T-helper 2 cell treated with Interferon-gamma antibody and Interleukin-4, amounts not matched to agents 5 μg/mL and 100 μg/mL, for 36 hours (primary cell): ENCODE results near the gene PCDH11Y.
"Not testable (repeated sequence)": the region's sequence is repeated elsewhere in the genome, so short reads cannot be mapped to it uniquely, and the experiment has no call there.

Experiments used
- DNase-seq: peaks from one replicate; pipeline ENCODE4 v3.0.0; 2021; ENCODE audit warnings: low spot score
- H3K27ac Mint-ChIP-seq: one replicate; pipeline ENCODE4 v1.8.0; 2021; ENCODE audit warnings: mild to moderate bottlenecking, mixed read lengths
- H3K27me3 Mint-ChIP-seq: one replicate; pipeline ENCODE4 v1.8.0; 2021; ENCODE audit warnings: low read depth, mixed read lengths
- H3K36me3 Mint-ChIP-seq: one replicate; pipeline ENCODE4 v1.8.0; 2021; ENCODE audit warnings: low read depth, mixed read lengths
- H3K4me1 Mint-ChIP-seq: one replicate; pipeline ENCODE4 v1.8.0; 2021; ENCODE audit warnings: low read depth, mixed read lengths
- H3K4me3 Mint-ChIP-seq: one replicate; pipeline ENCODE4 v1.8.0; 2022; ENCODE audit warnings: mild to moderate bottlenecking, moderate library complexity, mixed read lengths
- H3K9me3 Mint-ChIP-seq: one replicate; pipeline ENCODE4 v1.8.0; 2021; ENCODE audit warnings: mixed read lengths

The PCDH11Y gene

GRCh38 chrY:5000057-5000456 is at the start of gene PCDH11Y:
PCDH11Y (plus strand) TSS chrY:5000296; CDS start chrY:5057100, 56,804 bp downstream.
- not testable (repeated sequence) for DNase-seq, H3K4me1 Mint-ChIP-seq, H3K27ac Mint-ChIP-seq, H3K36me3 Mint-ChIP-seq, H3K9me3 Mint-ChIP-seq, H3K4me3 Mint-ChIP-seq
- peaks cover 11% of the 10 kb centered on the region for H3K27me3 Mint-ChIP-seq

- H3K4me3 Mint-ChIP-seq = not testable (repeated sequence)
These were observed 32.2 kb upstream of the PCDH11Y start for GRCh38 chrY:4967894-4968293.

GRCh38 chrY:4991743-4992400 is 8.2 kb upstream of the PCDH11Y start:
- not testable (repeated sequence) for H3K36me3 Mint-ChIP-seq, H3K27me3 Mint-ChIP-seq, H3K4me1 Mint-ChIP-seq, H3K27ac Mint-ChIP-seq, DNase-seq, H3K4me3 Mint-ChIP-seq, H3K9me3 Mint-ChIP-seq

More at GRCh38 chrY:4967894-4968293, 32.2 kb upstream of the PCDH11Y start:
- H3K27me3 Mint-ChIP-seq, H3K9me3 Mint-ChIP-seq, H3K36me3 Mint-ChIP-seq, H3K27ac Mint-ChIP-seq, DNase-seq, H3K4me1 Mint-ChIP-seq: not testable (repeated sequence)

- not testable (repeated sequence) for H3K9me3 Mint-ChIP-seq, H3K4me1 Mint-ChIP-seq, H3K27ac Mint-ChIP-seq, H3K4me3 Mint-ChIP-seq, H3K27me3 Mint-ChIP-seq, DNase-seq, H3K36me3 Mint-ChIP-seq
These were observed 5.2 kb upstream of the PCDH11Y start for GRCh38 chrY:4994892-4995291.

GRCh38 chrY:5002476-5003184 is 2.5 kb downstream of the PCDH11Y start:
- not testable (repeated sequence) for H3K36me3 Mint-ChIP-seq, DNase-seq, H3K4me3 Mint-ChIP-seq, H3K4me1 Mint-ChIP-seq, H3K27ac Mint-ChIP-seq, H3K9me3 Mint-ChIP-seq
- H3K27me3 Mint-ChIP-seq = peaks cover 11% of the 10 kb centered on the region

- not testable (repeated sequence) for H3K27ac Mint-ChIP-seq, H3K27me3 Mint-ChIP-seq, H3K4me1 Mint-ChIP-seq, DNase-seq, H3K36me3 Mint-ChIP-seq, H3K4me3 Mint-ChIP-seq, H3K9me3 Mint-ChIP-seq
These were observed 39.0 kb downstream of the PCDH11Y start for GRCh38 chrY:5038972-5039523.

GRCh38 chrY:5083017-5083416 is 82.9 kb downstream of the PCDH11Y start:
- not testable (repeated sequence) for H3K4me1 Mint-ChIP-seq, H3K36me3 Mint-ChIP-seq, DNase-seq, H3K27me3 Mint-ChIP-seq, H3K4me3 Mint-ChIP-seq, H3K27ac Mint-ChIP-seq, H3K9me3 Mint-ChIP-seq

GRCh38 chrY:5182998-5183397 is 182.9 kb downstream of the PCDH11Y start:
- not testable (repeated sequence) for H3K27ac Mint-ChIP-seq, H3K4me3 Mint-ChIP-seq, H3K4me1 Mint-ChIP-seq, DNase-seq, H3K36me3 Mint-ChIP-seq, H3K9me3 Mint-ChIP-seq, H3K27me3 Mint-ChIP-seq

- not testable (repeated sequence) for H3K9me3 Mint-ChIP-seq, H3K27ac Mint-ChIP-seq, H3K27me3 Mint-ChIP-seq, H3K36me3 Mint-ChIP-seq, DNase-seq, H3K4me3 Mint-ChIP-seq, H3K4me1 Mint-ChIP-seq
These were observed 215.0 kb downstream of the PCDH11Y start for GRCh38 chrY:5215116-5215515.

GRCh38 chrY:5324931-5325330 is 324.8 kb downstream of the PCDH11Y start:
- H3K4me1 Mint-ChIP-seq, H3K27ac Mint-ChIP-seq, DNase-seq, H3K36me3 Mint-ChIP-seq, H3K4me3 Mint-ChIP-seq, H3K27me3 Mint-ChIP-seq: not testable (repeated sequence)
- H3K9me3 Mint-ChIP-seq = peaks cover 17% of the 10 kb centered on the region

- H3K4me1 Mint-ChIP-seq, H3K27ac Mint-ChIP-seq, H3K27me3 Mint-ChIP-seq, H3K4me3 Mint-ChIP-seq, H3K36me3 Mint-ChIP-seq, DNase-seq, H3K9me3 Mint-ChIP-seq: not testable (repeated sequence)
These were observed 342.1 kb downstream of the PCDH11Y start for GRCh38 chrY:5342220-5342619.

GRCh38 chrY:5543705-5544104 is 543.6 kb downstream of the PCDH11Y start:
- H3K36me3 Mint-ChIP-seq, H3K4me1 Mint-ChIP-seq, H3K27ac Mint-ChIP-seq, H3K27me3 Mint-ChIP-seq, H3K9me3 Mint-ChIP-seq, DNase-seq, H3K4me3 Mint-ChIP-seq: not testable (repeated sequence)

- not testable (repeated sequence) for H3K36me3 Mint-ChIP-seq, DNase-seq, H3K4me3 Mint-ChIP-seq, H3K27ac Mint-ChIP-seq, H3K9me3 Mint-ChIP-seq, H3K27me3 Mint-ChIP-seq, H3K4me1 Mint-ChIP-seq
These were observed 638.5 kb downstream of the PCDH11Y start for GRCh38 chrY:5638589-5638988.

- not testable (repeated sequence) for H3K4me3 Mint-ChIP-seq, H3K4me1 Mint-ChIP-seq, H3K36me3 Mint-ChIP-seq
These were observed 679.2 kb downstream of the PCDH11Y start for GRCh38 chrY:5679265-5679664.

GRCh38 chrY:5708727-5709126 is 708.6 kb downstream of the PCDH11Y start:
- H3K4me3 Mint-ChIP-seq, H3K36me3 Mint-ChIP-seq, H3K27me3 Mint-ChIP-seq, H3K27ac Mint-ChIP-seq, H3K4me1 Mint-ChIP-seq, H3K9me3 Mint-ChIP-seq, DNase-seq: not testable (repeated sequence)

More at GRCh38 chrY:5679265-5679664, 679.2 kb downstream of the PCDH11Y start:
- DNase-seq, H3K27ac Mint-ChIP-seq, H3K9me3 Mint-ChIP-seq, H3K27me3 Mint-ChIP-seq: not testable (repeated sequence)
